Gastroesophageal sphincter (tissue), 3 donors: ENCODE results near the gene ZC3H14.

Experiments
- POLR2A ChIP-seq, 2 donors: fragments of 450-650 bp; IDR thresholded peaks; one replicate each; pipeline ENCODE4 v1.6.1; 2017; ENCODE audit warnings: antibody characterized with exemption in 2 of 2, mild to moderate bottlenecking in 2 of 2, moderate library complexity in 1 of 2
- POLR2AphosphoS5 ChIP-seq: sonication (generic); formaldehyde crosslinking; IDR thresholded peaks from one replicate; pipeline ENCODE4 v1.6.1; 2017; ENCODE audit warnings: antibody characterized with exemption
- TF ChIP-seq, protein P1 (sequence below), 4 experiments: fragments of 200-600 bp in 2 of 4; fragments of 450-650 bp in 2 of 4; sonication (generic) in 1 of 4; IDR thresholded peaks; one replicate each; pipeline ENCODE4 v1.5.1; 2017 to 2019; ENCODE audit warnings: antibody characterized with exemption in 4 of 4, mild to moderate bottlenecking in 2 of 4, moderate library complexity in 2 of 4

DNA sequence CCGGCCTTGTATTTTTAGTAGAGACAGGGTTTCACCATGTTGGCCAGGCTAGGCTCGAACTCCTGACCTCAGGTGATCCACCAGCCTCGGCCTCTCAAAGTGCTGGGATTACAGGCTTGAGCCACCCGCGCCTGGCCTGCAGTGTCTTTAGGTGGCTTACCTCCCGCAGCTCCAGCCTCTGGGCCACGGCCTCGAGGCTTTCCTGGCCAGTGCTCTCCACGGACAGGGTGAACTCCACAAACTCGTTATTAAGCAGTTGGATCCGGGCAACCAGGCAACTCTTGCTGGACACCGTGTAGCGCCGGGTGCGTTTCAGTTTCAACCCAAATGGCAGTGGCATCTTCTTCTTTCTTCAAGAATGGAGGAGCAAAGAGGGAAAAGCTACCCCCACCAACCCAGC, 12.8 kb upstream of the ZC3H14 start:
- TF ChIP-seq, protein P1, sequence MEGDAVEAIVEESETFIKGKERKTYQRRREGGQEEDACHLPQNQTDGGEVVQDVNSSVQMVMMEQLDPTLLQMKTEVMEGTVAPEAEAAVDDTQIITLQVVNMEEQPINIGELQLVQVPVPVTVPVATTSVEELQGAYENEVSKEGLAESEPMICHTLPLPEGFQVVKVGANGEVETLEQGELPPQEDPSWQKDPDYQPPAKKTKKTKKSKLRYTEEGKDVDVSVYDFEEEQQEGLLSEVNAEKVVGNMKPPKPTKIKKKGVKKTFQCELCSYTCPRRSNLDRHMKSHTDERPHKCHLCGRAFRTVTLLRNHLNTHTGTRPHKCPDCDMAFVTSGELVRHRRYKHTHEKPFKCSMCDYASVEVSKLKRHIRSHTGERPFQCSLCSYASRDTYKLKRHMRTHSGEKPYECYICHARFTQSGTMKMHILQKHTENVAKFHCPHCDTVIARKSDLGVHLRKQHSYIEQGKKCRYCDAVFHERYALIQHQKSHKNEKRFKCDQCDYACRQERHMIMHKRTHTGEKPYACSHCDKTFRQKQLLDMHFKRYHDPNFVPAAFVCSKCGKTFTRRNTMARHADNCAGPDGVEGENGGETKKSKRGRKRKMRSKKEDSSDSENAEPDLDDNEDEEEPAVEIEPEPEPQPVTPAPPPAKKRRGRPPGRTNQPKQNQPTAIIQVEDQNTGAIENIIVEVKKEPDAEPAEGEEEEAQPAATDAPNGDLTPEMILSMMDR (IDR thresholded peaks at IDR 0.05) = no peak
- TF ChIP-seq POLR2AphosphoS5 (no peak), POLR2A (IDR thresholded peaks at IDR 0.05) (no peak)
